22Rv1 (cell line): ENCODE data around the gene SYT6.

Experiments
- H3K27ac ChIP-seq: fragments of 450-650 bp; 2 replicates; pipeline ENCODE4 v1.5.1; 2017
- CTCF ChIP-seq: fragments of 450-650 bp; IDR thresholded peaks from 2 replicates; pipeline ENCODE4 v1.5.1; 2017; ENCODE audit warnings: mild to moderate bottlenecking
- ZFX ChIP-seq: fragments of 450-650 bp; IDR thresholded peaks from 2 replicates; pipeline ENCODE4 v1.6.1; 2017; ENCODE audit warnings: antibody characterized with exemption, borderline replicate concordance

The SYT6 gene

GRCh38 chr1:114040273-114041015, 113.2 kb downstream of the SYT6 start:
- no peak for TF ChIP-seq CTCF
- TF ChIP-seq ZFX = no peak
- H3K27ac ChIP-seq = no peak overlapping the region
